ENCODE data around the gene VPS26C.
"Not testable (repeated sequence)": the region's sequence is repeated elsewhere in the genome, so short reads cannot be mapped to it uniquely, and the experiment has no call there.

VPS26C gene

GRCh38 chr21:37267269-37268185 is at the start of gene VPS26C:
Gene VPS26C, minus strand, starts transcription at chr21:37267334. Its CDS starts 40 bp downstream, at chr21:37267294.
- DNase-seq (ENCODE audit: low spot score): peak; percentile 95

GRCh38 chr21:37316072-37316471 is 48.9 kb upstream of the VPS26C start:
- not testable (repeated sequence) for DNase-seq (ENCODE audit: low spot score)

- no peak for DNase-seq (ENCODE audit: low spot score)
These were observed 33.1 kb upstream of the VPS26C start for GRCh38 chr21:37300114-37300751.

GRCh38 chr21:37297364-37297763 is 30.2 kb upstream of the VPS26C start:
- DNase-seq (ENCODE audit: low spot score): no peak

- DNase-seq (ENCODE audit: low spot score): no peak
These were observed 27.5 kb upstream of the VPS26C start for GRCh38 chr21:37294679-37295078.

GRCh38 chr21:37292941-37293340 is 25.8 kb upstream of the VPS26C start:
- no peak for DNase-seq (ENCODE audit: low spot score)

GRCh38 chr21:37292041-37292440 is 24.9 kb upstream of the VPS26C start:
- no peak for DNase-seq (ENCODE audit: low spot score)

GRCh38 chr21:37283191-37283710 is 16.1 kb upstream of the VPS26C start:
- DNase-seq (ENCODE audit: low spot score): not testable (repeated sequence)

GRCh38 chr21:37282602-37283001 is 15.5 kb upstream of the VPS26C start:
- DNase-seq (ENCODE audit: low spot score): not testable (repeated sequence)

GRCh38 chr21:37281993-37282392 is 14.9 kb upstream of the VPS26C start:
- no peak for DNase-seq (ENCODE audit: low spot score)

- no peak for DNase-seq (ENCODE audit: low spot score)
These were observed 14.4 kb upstream of the VPS26C start for GRCh38 chr21:37281579-37281978.

GRCh38 chr21:37279271-37279670 is 12.1 kb upstream of the VPS26C start:
- not testable (repeated sequence) for DNase-seq (ENCODE audit: low spot score)

GRCh38 chr21:37278199-37278598 is 11.1 kb upstream of the VPS26C start:
- DNase-seq (ENCODE audit: low spot score): no peak

GRCh38 chr21:37276377-37276776 is 9.2 kb upstream of the VPS26C start:
- DNase-seq (ENCODE audit: low spot score): no peak

GRCh38 chr21:37273911-37274690 is 7.0 kb upstream of the VPS26C start:
- no peak for DNase-seq (ENCODE audit: low spot score)

GRCh38 chr21:37273440-37273839 is 6.3 kb upstream of the VPS26C start:
- DNase-seq (ENCODE audit: low spot score): no peak

GRCh38 chr21:37272897-37273296 is 5.8 kb upstream of the VPS26C start:
- DNase-seq (ENCODE audit: low spot score): no peak

- DNase-seq (ENCODE audit: low spot score): no peak
These were observed 3.6 kb upstream of the VPS26C start for GRCh38 chr21:37270576-37271365.

- DNase-seq (ENCODE audit: low spot score): no peak
These were observed 2.3 kb upstream of the VPS26C start for GRCh38 chr21:37269481-37269880.

GRCh38 chr21:37268186-37268503 is 1.0 kb upstream of the VPS26C start:
- no peak for DNase-seq (ENCODE audit: low spot score)

GRCh38 chr21:37266515-37267221 is 466 bp downstream of the VPS26C start:
- DNase-seq (ENCODE audit: low spot score): no peak
